ENCODE results near the gene RPSA.
"Not testable (repeated sequence)": the region's sequence is repeated elsewhere in the genome, so short reads cannot be mapped to it uniquely, and the experiment has no call there.

RPSA gene

DNA sequence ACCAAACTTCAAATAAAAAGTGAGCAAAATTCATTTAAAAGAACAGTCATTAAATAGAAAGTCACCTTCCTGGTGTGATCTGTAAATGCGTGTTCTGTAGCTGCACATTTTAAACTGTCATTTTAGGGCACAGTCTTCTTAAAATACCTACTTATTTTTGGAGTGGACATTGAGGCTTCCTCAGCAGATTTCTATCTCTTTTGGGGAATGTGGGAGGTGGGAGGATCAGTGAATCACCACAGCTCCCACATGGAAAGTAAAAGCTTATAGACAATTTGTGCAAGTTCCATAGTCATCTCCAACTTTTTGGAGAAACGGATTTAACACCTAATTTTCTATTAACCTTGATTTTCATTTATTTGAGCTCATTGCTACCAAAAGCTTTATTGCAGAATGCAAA is 39.9 kb downstream of the RPSA start:
- no peak for TF ChIP-seq CTCF (IDR thresholded peaks at IDR 0.05; ENCODE audit: low read depth, low read length, missing control alignments)
- H3K4me3 ChIP-seq (replicated peaks; ENCODE audit: low read depth, low read length): no peak overlapping the region
- no peak for DNase-seq (ENCODE audit: extremely low read depth, low read depth)

DNA sequence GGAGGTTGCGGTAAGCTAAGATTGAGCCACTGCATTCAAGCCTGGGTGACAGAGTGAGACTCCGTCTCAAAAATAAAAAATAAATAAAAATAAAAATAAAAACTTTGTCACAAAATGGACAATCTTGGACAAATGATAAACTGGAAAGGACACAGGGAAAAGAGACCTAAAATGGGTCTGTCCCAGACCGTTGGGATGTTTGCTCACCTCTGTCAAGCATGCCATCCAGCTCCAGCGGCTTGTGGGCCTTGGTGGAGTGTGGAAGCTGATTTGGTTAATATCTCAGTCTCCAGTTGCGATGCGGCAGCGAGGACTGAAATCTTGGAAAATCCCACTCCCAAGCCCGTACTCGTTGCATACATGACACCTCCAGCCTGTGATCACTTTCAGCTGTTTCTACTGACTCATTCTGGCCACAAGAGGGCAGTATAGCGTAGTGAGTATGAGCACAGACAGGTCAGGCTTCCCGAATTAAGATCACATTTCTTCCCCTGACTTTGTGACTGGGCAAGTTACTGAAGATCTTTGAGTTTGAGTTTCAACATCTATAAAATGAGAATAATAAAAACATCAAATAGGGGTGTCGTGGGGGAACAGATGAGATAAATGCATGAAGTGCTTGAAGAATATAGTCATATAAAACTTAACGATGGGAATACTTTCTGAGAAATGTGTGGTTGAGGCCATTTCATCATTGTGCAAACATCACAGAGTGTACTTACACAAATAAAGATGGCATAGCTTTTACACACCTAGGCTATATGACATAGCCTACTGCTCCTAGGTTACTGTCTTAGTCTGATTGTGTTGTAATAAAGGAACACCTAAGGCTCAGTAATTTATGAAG is 41.3 kb downstream of the RPSA start:
- DNase-seq (ENCODE audit: extremely low read depth, low read depth): peak; percentile 78
- H3K4me3 ChIP-seq (replicated peaks; ENCODE audit: low read depth, low read length): no peak overlapping the region
- TF ChIP-seq CTCF (IDR thresholded peaks at IDR 0.05; ENCODE audit: low read depth, low read length, missing control alignments): peak; percentile 89

- H3K4me3 ChIP-seq (replicated peaks; ENCODE audit: low read depth, low read length): no peak overlapping the region
- DNase-seq (ENCODE audit: extremely low read depth, low read depth): no peak
- TF ChIP-seq CTCF (IDR thresholded peaks at IDR 0.05; ENCODE audit: low read depth, low read length, missing control alignments): no peak
These were observed 42.1 kb downstream of the RPSA start for GRCh38 chr3:39448506-39449233.

- no peak for DNase-seq (ENCODE audit: extremely low read depth, low read depth)
- no peak overlapping the region for H3K4me3 ChIP-seq (replicated peaks; ENCODE audit: low read depth, low read length)
- TF ChIP-seq CTCF (IDR thresholded peaks at IDR 0.05; ENCODE audit: low read depth, low read length, missing control alignments): no peak
These were observed 43.3 kb downstream of the RPSA start for GRCh38 chr3:39449796-39450195.

GRCh38 chr3:39453134-39453533 is 46.6 kb downstream of the RPSA start:
- TF ChIP-seq CTCF (IDR thresholded peaks at IDR 0.05; ENCODE audit: low read depth, low read length, missing control alignments): no peak
- DNase-seq (ENCODE audit: extremely low read depth, low read depth): no peak

DNA sequence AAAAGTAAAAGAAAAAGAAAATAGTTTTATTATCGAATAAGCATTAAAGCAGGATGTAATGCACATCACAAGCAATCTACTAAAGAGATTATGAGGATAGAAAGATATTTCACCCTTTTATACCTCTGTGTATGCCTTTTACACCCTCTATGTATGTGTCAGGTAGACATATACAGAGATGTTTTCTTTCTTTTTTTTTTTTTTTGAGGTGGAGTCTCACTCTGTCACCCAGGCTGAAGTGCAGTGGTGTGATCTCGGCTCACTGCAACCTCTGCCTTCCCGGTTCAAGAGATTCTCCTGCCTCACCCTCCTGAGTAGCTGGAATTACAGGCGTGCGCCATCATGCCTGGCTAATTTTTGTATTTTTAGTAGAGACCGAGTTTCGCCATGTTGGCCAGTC is 47.4 kb downstream of the RPSA start:
- H3K4me3 ChIP-seq (replicated peaks; ENCODE audit: low read depth, low read length); DNase-seq (ENCODE audit: extremely low read depth, low read depth): not testable (repeated sequence)

More at GRCh38 chr3:39453134-39453533, 46.6 kb downstream of the RPSA start:
- H3K4me3 ChIP-seq (replicated peaks; ENCODE audit: low read depth, low read length): no peak overlapping the region

DNA sequence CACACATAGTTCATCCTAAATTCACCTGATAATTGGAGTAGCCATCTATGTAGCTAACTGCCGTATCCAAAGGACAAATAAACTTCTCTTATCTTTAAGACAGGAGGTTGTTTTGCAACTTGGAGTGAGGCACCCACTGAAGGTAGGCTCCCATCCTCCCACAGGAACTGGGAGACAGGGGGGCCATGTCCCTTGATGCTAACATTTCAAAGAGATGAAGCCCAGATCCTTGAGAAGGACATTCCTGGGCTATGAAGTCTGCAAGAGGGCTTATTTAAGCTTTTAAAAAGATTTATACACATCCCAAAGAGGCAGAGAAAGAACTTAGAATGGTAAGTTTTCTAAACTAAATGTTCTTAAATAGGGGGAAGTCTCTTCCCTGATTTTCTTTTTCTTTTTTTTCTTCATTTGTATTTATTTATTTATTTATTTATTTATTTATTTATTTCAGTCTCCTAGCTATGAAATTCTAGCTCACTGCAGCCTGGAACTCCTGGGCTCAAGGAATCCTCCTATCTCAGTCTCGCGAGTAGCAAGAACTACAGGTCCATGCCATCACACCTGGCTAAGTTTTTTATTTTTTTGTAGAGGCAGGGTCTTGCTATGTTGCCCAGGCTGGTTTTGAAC is 48.2 kb downstream of the RPSA start:
- no peak for DNase-seq (ENCODE audit: extremely low read depth, low read depth)
- no peak for TF ChIP-seq CTCF (IDR thresholded peaks at IDR 0.05; ENCODE audit: low read depth, low read length, missing control alignments)
- no peak overlapping the region for H3K4me3 ChIP-seq (replicated peaks; ENCODE audit: low read depth, low read length)

All from HFF-Myc (cell line).